Measurements from ENCODE around the gene ASTN2.

Gene ASTN2

DNA sequence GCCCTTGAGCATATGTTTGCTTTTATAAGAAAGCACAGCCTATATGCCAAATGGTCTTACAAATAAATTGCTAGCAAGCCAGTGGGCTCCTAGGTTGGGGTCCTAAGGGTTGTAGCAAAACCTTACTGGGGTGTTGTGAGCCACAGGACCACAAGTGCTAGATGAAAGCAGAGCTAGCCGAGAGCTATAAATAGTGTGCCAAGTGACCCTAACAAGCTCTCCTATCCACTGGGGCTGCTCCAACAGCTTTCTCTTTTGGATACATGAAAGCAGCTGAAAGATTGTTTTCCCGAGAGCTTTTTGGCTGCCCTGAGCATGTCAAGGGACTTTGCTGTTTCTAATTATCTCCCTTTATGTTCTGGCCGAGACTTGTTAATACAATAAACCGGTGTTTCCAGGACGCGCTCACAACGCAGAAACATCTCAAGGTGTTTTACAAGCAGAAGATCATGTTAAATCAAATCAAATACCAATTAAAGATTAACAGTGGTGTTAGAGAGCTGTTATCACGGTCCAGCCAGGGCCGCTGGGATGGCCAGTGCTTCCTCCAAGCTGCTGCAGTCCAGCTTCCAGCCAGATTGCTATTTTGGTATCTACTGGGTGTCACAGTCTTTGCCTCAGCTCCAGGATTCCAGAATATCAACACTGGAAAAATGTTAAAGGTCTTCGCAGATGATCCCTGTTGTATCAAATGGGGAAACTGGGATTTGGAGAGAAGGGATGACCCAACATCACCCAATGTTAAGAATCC is 351.0 kb downstream of the ASTN2 start:
- H3K9ac ChIP-seq (ENCODE audit: low read length), result no peak overlapping the region
- H3F3A ChIP-seq (ENCODE audit: insufficient read depth, low read length), result no peaks in the 10 kb centered on the region
- no peak overlapping the region for H3K4me3 ChIP-seq (ENCODE audit: low read depth, low read length, poor library complexity, severe bottlenecking)
- H3K27me3 ChIP-seq (ENCODE audit: insufficient read depth, low read length), result no peaks in the 10 kb centered on the region
- H3K4me2 ChIP-seq (ENCODE audit: low read length), result no peak overlapping the region
- no peaks in the 10 kb centered on the region for H4K20me1 ChIP-seq (ENCODE audit: insufficient read depth, low read length)
- TF ChIP-seq, protein P1, sequence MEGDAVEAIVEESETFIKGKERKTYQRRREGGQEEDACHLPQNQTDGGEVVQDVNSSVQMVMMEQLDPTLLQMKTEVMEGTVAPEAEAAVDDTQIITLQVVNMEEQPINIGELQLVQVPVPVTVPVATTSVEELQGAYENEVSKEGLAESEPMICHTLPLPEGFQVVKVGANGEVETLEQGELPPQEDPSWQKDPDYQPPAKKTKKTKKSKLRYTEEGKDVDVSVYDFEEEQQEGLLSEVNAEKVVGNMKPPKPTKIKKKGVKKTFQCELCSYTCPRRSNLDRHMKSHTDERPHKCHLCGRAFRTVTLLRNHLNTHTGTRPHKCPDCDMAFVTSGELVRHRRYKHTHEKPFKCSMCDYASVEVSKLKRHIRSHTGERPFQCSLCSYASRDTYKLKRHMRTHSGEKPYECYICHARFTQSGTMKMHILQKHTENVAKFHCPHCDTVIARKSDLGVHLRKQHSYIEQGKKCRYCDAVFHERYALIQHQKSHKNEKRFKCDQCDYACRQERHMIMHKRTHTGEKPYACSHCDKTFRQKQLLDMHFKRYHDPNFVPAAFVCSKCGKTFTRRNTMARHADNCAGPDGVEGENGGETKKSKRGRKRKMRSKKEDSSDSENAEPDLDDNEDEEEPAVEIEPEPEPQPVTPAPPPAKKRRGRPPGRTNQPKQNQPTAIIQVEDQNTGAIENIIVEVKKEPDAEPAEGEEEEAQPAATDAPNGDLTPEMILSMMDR (IDR thresholded peaks at IDR 0.05; ENCODE audit: low read length), result no peak
- TF ChIP-seq EZH2 (IDR thresholded peaks at IDR 0.05; ENCODE audit: borderline replicate concordance, low read length), result no peak
- no peaks in the 10 kb centered on the region for H3K36me3 ChIP-seq (ENCODE audit: insufficient read depth, low read length)
- H3K79me2 ChIP-seq (ENCODE audit: insufficient read depth, low read length), result no peaks in the 10 kb centered on the region
- no peak overlapping the region for H2AFZ ChIP-seq (ENCODE audit: low read length)
- H3K9me3 ChIP-seq (ENCODE audit: low read length), result no peaks in the 10 kb centered on the region
- H3K4me1 ChIP-seq (ENCODE audit: insufficient read depth, low read length, severe bottlenecking), result no peaks in the 10 kb centered on the region
- H3K9me2 ChIP-seq (ENCODE audit: low read depth, low read length), result no peaks in the 10 kb centered on the region
- no peak overlapping the region for H3K27ac ChIP-seq (ENCODE audit: low read depth, low read length, poor library complexity, severe bottlenecking)

- Histone ChIP-seq H4K20me1 (ENCODE audit: insufficient read depth, low read length) (no peaks in the 10 kb centered on the region), H3K4me3 (ENCODE audit: low read depth, low read length, poor library complexity, severe bottlenecking) (no peak overlapping the region), H3K79me2 (ENCODE audit: insufficient read depth, low read length) (no peaks in the 10 kb centered on the region), H2AFZ (ENCODE audit: low read length) (no peak overlapping the region), H3K4me2 (ENCODE audit: low read length) (no peak overlapping the region), H3K9me2 (ENCODE audit: low read depth, low read length) (no peaks in the 10 kb centered on the region), H3K9ac (ENCODE audit: low read length) (no peak overlapping the region), H3K9me3 (ENCODE audit: low read length) (no peaks in the 10 kb centered on the region), H3K4me1 (ENCODE audit: insufficient read depth, low read length, severe bottlenecking) (no peaks in the 10 kb centered on the region), H3K36me3 (ENCODE audit: insufficient read depth, low read length) (no peaks in the 10 kb centered on the region), H3F3A (ENCODE audit: insufficient read depth, low read length) (no peaks in the 10 kb centered on the region), H3K27ac (ENCODE audit: low read depth, low read length, poor library complexity, severe bottlenecking) (no peak overlapping the region), H3K27me3 (ENCODE audit: insufficient read depth, low read length) (no peaks in the 10 kb centered on the region)
- TF ChIP-seq, protein P1 (IDR thresholded peaks at IDR 0.05; ENCODE audit: low read length), result no peak
- TF ChIP-seq EZH2 (IDR thresholded peaks at IDR 0.05; ENCODE audit: borderline replicate concordance, low read length), result no peak
These were observed 353.9 kb downstream of the ASTN2 start for GRCh38 chr9:117060963-117061362.

DNA sequence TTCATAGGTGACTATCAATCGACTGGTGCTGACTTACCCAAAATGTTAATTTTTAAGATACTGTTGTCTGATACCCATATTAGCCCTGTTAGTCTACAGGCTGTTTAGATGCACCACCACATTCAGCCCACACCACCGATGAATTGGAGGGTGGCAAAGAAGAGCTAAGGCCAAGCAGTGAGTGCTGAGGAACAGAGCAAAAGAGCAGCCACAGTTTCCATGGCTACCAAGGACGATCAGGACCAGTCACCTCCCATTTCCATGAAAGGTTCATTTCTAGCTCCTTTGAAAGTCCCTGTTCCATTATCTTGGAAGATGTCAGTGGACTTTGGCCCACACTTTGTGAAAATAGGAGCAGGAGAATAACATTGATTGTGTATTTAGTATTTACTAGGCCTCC is 364.9 kb downstream of the ASTN2 start:
- no peaks in the 10 kb centered on the region for H3K4me1 ChIP-seq (ENCODE audit: insufficient read depth, low read length, severe bottlenecking)
- no peaks in the 10 kb centered on the region for H3K27me3 ChIP-seq (ENCODE audit: insufficient read depth, low read length)
- H3K79me2 ChIP-seq (ENCODE audit: insufficient read depth, low read length), result no peaks in the 10 kb centered on the region
- H3F3A ChIP-seq (ENCODE audit: insufficient read depth, low read length), result no peaks in the 10 kb centered on the region
- H3K27ac ChIP-seq (ENCODE audit: low read depth, low read length, poor library complexity, severe bottlenecking), result no peak overlapping the region
- no peak overlapping the region for H3K4me2 ChIP-seq (ENCODE audit: low read length)
- TF ChIP-seq EZH2 (IDR thresholded peaks at IDR 0.05; ENCODE audit: borderline replicate concordance, low read length), result no peak
- TF ChIP-seq, protein P1 (IDR thresholded peaks at IDR 0.05; ENCODE audit: low read length), result no peak
- no peak overlapping the region for H2AFZ ChIP-seq (ENCODE audit: low read length)
- no peak overlapping the region for H3K4me3 ChIP-seq (ENCODE audit: low read depth, low read length, poor library complexity, severe bottlenecking)
- no peaks in the 10 kb centered on the region for H4K20me1 ChIP-seq (ENCODE audit: insufficient read depth, low read length)
- H3K9me2 ChIP-seq (ENCODE audit: low read depth, low read length), result no peaks in the 10 kb centered on the region
- no peaks in the 10 kb centered on the region for H3K36me3 ChIP-seq (ENCODE audit: insufficient read depth, low read length)
- H3K9ac ChIP-seq (ENCODE audit: low read length), result no peak overlapping the region
- no peaks in the 10 kb centered on the region for H3K9me3 ChIP-seq (ENCODE audit: low read length)

Measured in OCI-LY1 (cell line).